LNCaP clone FGC (cell line): ENCODE measurements around the gene BLZF1.

Source experiments
- DNase-seq: peaks from one replicate; pipeline ENCODE4 v3.0.0-alpha.2; 2011; ENCODE audit warnings: low read depth
- H3K4me3 ChIP-seq: 2 replicates; pipeline ENCODE4 v1.5.1; 2011; ENCODE audit warnings: mild to moderate bottlenecking, low read depth, low read length, control low read depth
- CTCF ChIP-seq: IDR thresholded peaks from 2 replicates; pipeline ENCODE4 v1.5.1; 2012; ENCODE audit warnings: mild to moderate bottlenecking; ENCODE audit not compliant: control insufficient read depth, insufficient read depth; ENCODE audit errors: extremely low read depth

The BLZF1 gene

GRCh38 chr1:169421309-169421708, 53.3 kb downstream of the BLZF1 start:
- no peak overlapping the region for H3K4me3 ChIP-seq
- no peak for DNase-seq
- TF ChIP-seq CTCF = no peak

- no peak for TF ChIP-seq CTCF
- H3K4me3 ChIP-seq = no peak overlapping the region
- DNase-seq = peak; percentile 52
Observed at GRCh38 chr1:169426174-169426705, 58.2 kb downstream of the BLZF1 start.

GRCh38 chr1:169427081-169427641, 59.2 kb downstream of the BLZF1 start, which contains the start of gene CCDC181:
Gene CCDC181 (minus strand): TSS chr1:169427474. CDS start chr1:169424927, 2,547 bp downstream.
- TF ChIP-seq CTCF = no peak
- no peak for DNase-seq
- no peak within 1 kb of the TSS for H3K4me3 ChIP-seq
